Posterior vena cava (tissue), 2 donors: ENCODE data around the gene WBP2. TPM values are rescaled to one million over a fixed set of nuclear protein-coding genes. Genes with fewer than 3 reads are reported as not detected.

ENCODE experiments used
- DNase-seq: peaks from one replicate; pipeline ENCODE4 v3.0.0-alpha.2; 2020; ENCODE audit warnings: low spot score
- intact Hi-C, 2 donors: fragments of 100-400 bp; cut with DNase I; formaldehyde crosslinking; loops; one replicate each; pipeline versions ENCODE4 v1.14.1 to v1.14.2; 2022 to 2023
- total RNA-seq, 2 donors: library from RNA; stranded (reverse); fragmentation: NEBNext Ultra II Directional; extraction: Animal tissue kit (Norgen Biotek cat#: 25700); gene quantifications; one replicate each; pipeline ENCODE4 v1.2.1, GENCODE V29; 2021
- donor health status: DM: yes; HTN: yes; CAD: no.
- donor health status: DM: yes; HTN: yes; CAD: no.

Gene WBP2
- total RNA-seq, 2 donors from 2014 or later = 75.8 to 111 TPM

- no peak for DNase-seq
- intact Hi-C loops = loop anchor here in 1 of 2 donors (5.0 to 10.0 kb wide), 2 partner anchors 44 to 82 kb away; no protein-coding TSS in a partner anchor
Measured at GRCh38 chr17:75836605-75837004, 18.5 kb downstream of the WBP2 start.

GRCh38 chr17:75835654-75835987 lies 19.5 kb downstream of the WBP2 start:
- intact Hi-C loops = loop anchor here in 1 of 2 donors (5.0 to 10.0 kb wide), 2 partner anchors 43 to 81 kb away; no protein-coding TSS in a partner anchor
- DNase-seq = no peak

GRCh38 chr17:75834928-75835653 lies 20.0 kb downstream of the WBP2 start:
- DNase-seq = no peak
- intact Hi-C loops = loop anchor here in 1 of 2 donors (5.0 to 10.0 kb wide), 2 partner anchors 43 to 80 kb away; no protein-coding TSS in a partner anchor

- intact Hi-C loops = loop anchor here in 1 of 2 donors (10.0 kb wide), 1 partner anchor 80 kb away; no protein-coding TSS in a partner anchor
- DNase-seq = no peak
Measured at GRCh38 chr17:75834279-75834920, 20.7 kb downstream of the WBP2 start.

DNA sequence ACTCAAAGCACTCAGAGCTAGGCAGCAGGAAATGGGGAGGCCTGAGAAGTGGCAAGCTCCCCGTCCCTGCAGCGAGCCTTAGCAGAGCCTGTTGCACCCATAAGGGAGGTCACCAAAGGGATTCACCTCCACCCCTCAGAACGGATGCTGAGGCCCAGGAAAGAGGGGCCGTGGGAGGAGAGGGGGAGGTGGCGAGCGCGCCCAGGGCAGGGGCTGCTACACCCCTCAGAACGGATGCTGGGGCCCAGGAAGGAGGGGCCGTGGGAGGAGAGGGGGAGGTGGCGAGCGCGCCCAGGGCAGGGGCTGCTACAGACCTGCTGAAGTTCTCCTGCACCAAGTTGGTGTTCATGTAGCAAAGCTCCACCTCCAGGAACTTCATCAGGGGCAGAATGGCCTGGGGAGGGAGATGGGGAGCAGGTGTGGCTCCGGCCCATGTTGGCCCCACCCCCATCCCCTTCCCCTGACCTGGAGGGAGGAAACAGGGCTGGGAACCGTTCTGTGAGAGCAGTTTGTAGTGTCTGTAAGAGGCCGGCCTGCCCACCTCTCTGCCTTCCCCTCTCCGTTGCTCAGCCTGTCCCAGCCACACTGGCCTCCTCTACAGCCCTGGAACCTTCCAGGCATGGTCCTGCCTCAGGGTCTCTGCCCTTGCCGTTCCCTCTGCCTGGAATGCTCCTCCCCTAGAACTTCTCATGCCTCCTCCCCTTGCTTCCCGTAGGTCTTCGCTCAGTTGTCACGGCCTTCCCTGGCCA lies 22.3 kb downstream of the WBP2 start:
- no peak for DNase-seq
- intact Hi-C loops = loop anchor here in 1 of 2 donors (10.0 kb wide), 1 partner anchor 78 kb away; no protein-coding TSS in a partner anchor

DNA sequence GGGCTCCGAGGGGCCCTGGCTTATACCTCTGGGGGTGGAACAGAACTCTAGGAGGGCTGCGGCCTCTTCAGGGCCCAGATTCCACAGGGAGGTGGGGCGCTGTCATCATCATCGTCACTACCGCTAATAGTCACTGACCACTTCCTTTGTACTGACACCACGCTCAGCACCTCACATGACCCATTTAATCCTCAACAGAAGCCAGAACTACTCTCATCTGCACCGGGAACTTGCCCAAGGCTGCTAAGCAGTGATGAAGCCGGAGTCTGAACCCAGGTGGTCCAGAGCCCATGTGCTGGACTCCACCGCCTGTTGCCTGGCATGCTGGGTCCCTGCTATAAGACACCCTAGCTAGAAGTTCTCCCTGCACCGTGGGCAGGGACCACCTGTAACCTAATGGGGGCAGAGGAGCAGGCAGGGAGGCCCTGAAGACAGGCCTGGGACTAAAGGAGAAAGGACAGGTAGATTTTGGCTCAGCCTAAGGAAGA lies 22.9 kb downstream of the WBP2 start:
- intact Hi-C loops = loop anchor here in 1 of 2 donors (10.0 kb wide), 1 partner anchor 77 kb away; no protein-coding TSS in a partner anchor
- DNase-seq = no peak

GRCh38 chr17:75831032-75831571 lies 24.0 kb downstream of the WBP2 start:
- DNase-seq = no peak
- intact Hi-C loops = loop anchor here in 1 of 2 donors (10.0 kb wide), 1 partner anchor 76 kb away; no protein-coding TSS in a partner anchor

GRCh38 chr17:75830164-75831031 lies 24.7 kb downstream of the WBP2 start:
- no peak for DNase-seq
- intact Hi-C loops = loop anchor here in 1 of 2 donors (10.0 kb wide), 1 partner anchor 76 kb away; no protein-coding TSS in a partner anchor

- intact Hi-C loops = loop anchor here in 1 of 2 donors (5.0 to 10.0 kb wide), 2 partner anchors 42 to 75 kb away; no protein-coding TSS in a partner anchor
- no peak for DNase-seq
Measured at GRCh38 chr17:75829747-75830146, 25.4 kb downstream of the WBP2 start.

DNA sequence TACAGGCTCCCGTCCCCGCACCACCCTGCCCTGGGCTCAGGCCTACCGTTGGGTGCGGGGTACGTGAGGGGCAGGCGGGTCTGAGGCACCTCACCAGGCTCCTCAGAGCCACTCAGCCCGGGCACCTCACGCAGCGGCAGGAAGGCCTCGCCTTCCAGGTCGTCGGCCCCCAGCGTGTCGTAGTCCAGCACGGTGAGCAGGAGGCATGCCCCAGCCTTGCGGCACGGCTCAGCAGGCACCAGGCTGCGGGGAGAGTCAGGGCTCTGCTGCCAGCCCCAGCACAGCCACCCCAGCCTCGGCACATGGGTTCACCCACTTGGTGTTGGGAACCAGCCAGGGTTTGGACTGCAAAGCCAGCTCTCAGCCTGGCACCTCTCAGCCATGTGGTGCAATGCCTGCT lies 26.4 kb downstream of the WBP2 start:
- no peak for DNase-seq
- intact Hi-C loops = loop anchor here in 1 of 2 donors (5.0 kb wide), 1 partner anchor 41 kb away; no protein-coding TSS in a partner anchor

DNA sequence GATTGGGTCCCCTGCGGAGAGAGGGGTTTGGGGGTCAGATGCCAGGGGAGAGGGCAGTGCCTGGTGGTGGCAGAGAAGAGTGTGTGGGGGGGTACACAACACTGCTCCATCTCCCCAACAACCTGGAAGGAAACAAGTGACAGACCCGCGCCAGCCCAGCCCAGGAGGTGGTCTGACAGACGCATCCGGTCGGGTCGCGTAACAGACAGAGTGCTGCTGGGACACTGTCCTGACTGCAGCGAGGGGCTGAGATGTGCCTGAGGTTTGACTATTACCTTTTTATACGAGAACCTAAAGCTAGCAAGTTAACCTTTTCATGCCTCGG lies 27.1 kb downstream of the WBP2 start:
- intact Hi-C loops = loop anchor here in 1 of 2 donors (5.0 kb wide), 1 partner anchor 41 kb away; no protein-coding TSS in a partner anchor
- DNase-seq = no peak

DNA sequence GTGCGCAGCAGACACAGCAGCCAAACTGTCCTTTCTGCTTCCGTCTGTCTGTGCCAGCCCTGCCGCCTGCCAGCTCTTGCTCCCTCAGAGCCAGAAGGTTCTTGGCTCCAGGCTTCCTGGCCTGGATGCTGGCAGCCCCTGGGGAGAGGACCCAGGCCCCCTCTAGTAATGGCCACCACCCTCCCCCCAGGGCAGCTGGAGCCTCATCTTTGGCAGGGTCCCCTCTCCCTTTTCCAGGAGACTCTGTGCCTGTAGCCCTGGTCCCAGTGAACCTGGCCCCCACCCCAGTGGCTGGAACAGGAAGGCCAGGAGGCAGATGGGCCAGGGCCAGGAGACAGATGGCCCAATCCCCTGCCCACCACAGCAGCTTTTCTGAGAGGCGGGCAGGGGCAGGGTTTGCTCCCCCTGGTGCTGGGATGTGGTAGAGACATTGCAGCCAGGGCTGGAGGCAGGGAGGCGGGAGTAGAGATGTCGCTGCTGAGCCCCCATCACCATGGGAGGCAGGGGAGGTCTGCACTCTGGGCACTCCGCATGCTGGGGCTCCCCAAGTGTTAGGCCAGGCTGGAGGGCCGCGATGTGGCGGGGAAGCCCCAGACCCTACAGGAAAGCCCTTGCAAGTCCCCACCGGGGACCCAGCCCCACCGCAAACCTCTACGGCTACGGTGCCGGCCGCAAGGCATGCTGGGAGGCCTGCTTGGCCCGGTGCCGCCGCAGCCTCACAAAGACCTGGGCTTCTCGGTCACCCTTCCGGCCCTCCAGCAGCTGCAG lies 27.6 kb downstream of the WBP2 start:
- intact Hi-C loops = loop anchor here in 1 of 2 donors (5.0 kb wide), 1 partner anchor 40 kb away; no protein-coding TSS in a partner anchor

GRCh38 chr17:75826561-75827307 lies 28.4 kb downstream of the WBP2 start:
- intact Hi-C loops = loop anchor here in 1 of 2 donors (5.0 kb wide), 1 partner anchor 39 kb away; no protein-coding TSS in a partner anchor
- no peak for DNase-seq

More for the DNA sequence above, 27.6 kb downstream of the WBP2 start:
- DNase-seq = peak; percentile 89

DNA sequence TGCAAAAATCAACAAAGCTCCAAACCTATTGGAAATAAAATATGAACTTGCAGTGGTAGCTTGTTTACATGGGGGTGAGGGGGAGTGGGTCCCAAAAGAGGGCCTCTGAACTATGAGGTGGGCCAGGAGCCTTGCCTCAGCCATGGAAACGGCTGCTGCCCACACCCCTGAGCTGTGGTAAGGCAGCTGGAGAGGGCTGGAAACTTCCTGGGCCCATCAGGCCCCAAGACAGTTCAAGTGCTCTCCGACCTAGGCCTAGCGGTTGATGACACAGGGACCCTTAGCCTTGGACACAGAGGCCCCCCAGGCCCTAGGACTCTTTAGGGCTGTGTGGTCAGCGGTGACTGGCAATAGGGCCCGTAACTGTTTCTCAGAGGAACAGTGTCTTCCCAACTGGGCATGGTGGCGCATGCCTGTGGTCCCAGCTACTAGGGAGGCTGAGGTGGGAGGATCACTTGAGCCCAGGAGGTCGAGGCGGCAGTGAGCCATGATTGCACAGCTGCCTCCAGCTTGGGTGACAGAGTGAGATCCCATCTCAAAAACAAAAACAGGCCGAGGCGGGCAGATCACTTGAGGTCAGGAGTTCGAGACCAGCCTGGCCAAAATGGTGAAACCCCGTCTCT lies 29.3 kb downstream of the WBP2 start:
- intact Hi-C loops = loop anchor here in 1 of 2 donors (5.0 kb wide), 1 partner anchor 39 kb away; no protein-coding TSS in a partner anchor
- DNase-seq = no peak

GRCh38 chr17:75825149-75825552 lies 30.0 kb downstream of the WBP2 start:
- intact Hi-C loops = loop anchor here in 1 of 2 donors (5.0 kb wide), 1 partner anchor 38 kb away; no protein-coding TSS in a partner anchor
- peak; percentile 66 for DNase-seq

DNA sequence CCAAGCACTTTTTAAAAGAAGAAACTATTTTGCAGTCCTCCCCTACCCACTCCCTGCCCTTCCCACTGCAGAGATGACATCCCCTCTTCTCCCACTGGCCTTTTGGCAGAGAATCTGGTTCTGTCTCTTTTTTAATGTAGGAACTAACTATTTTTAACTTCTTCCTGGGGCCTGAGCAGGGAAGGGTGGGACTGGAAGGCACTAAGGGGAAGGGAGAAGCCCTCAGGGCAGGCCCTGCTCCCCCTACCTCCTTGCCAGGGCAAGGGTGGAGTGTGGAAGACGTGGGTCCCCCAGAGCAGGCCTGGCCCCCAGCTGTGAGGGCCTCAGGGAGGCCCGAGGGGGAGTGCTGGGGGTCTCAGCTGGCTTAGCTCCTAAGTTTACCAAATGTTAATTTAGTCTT lies 30.5 kb downstream of the WBP2 start:
- intact Hi-C loops = loop anchor here in 1 of 2 donors (5.0 kb wide), 1 partner anchor 37 kb away; no protein-coding TSS in a partner anchor
- DNase-seq = peak; percentile 62
